Endothelial cell of umbilical vein (primary cell): ENCODE results near the gene RARS1.

ENCODE experiments used
- CTCF ChIP-seq, 2 donors: IDR thresholded peaks; 1 replicate in 1 of 2; 2 replicates in 1 of 2; pipeline ENCODE4 v1.5.1; 2011; ENCODE audit warnings: low read length in 2 of 2, mild to moderate bottlenecking in 2 of 2, moderate library complexity in 2 of 2, control low read depth in 1 of 2, inconsistent platforms in 1 of 2, low read depth in 1 of 2; ENCODE audit not compliant: insufficient read depth in 1 of 2; ENCODE audit errors: extremely low read depth in 1 of 2
- MYC ChIP-seq: IDR thresholded peaks from one replicate; pipeline ENCODE4 v1.6.1; 2011; ENCODE audit warnings: mild to moderate bottlenecking, low read depth, low read length
- POLR2A ChIP-seq: IDR thresholded peaks from 2 replicates; pipeline ENCODE4 v1.6.1; 2012; ENCODE audit warnings: low read depth, mild to moderate bottlenecking, control low read depth, low read length
- POLR2AphosphoS5 ChIP-seq: IDR thresholded peaks from 2 replicates; pipeline ENCODE4 v1.6.1; 2012; ENCODE audit warnings: low read depth, mild to moderate bottlenecking, control low read depth, low read length, moderate library complexity; ENCODE audit not compliant: insufficient read depth
- TF ChIP-seq, protein P1 (sequence below): IDR thresholded peaks from 2 replicates; pipeline ENCODE4 v1.6.1; 2011; ENCODE audit not compliant: insufficient read depth, insufficient read length

- TF ChIP-seq CTCF (IDR thresholded peaks at IDR 0.05; ENCODE audit: extremely low read depth in 1 of 2, insufficient read depth in 1 of 2, low read depth in 1 of 2, low read length in 2 of 2) (no peak), POLR2A (no peak), POLR2AphosphoS5 (no peak), MYC (no peak)
- TF ChIP-seq, protein P1, sequence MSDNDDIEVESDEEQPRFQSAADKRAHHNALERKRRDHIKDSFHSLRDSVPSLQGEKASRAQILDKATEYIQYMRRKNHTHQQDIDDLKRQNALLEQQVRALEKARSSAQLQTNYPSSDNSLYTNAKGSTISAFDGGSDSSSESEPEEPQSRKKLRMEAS: no peak
Measured at GRCh38 chr5:168557389-168557788, 71.1 kb downstream of the RARS1 start.
